DND-41 (cell line): ENCODE data around the gene INO80.

ENCODE experiments used
- ATAC-seq: fragments of 200-7000 bp; cut with Tn5 transposase; 3 replicates; pipeline ENCODE4 v1.9.1; 2021; ENCODE audit warnings: low read depth; ENCODE audit not compliant: insufficient read depth
- DNase-seq: peaks from one replicate; pipeline ENCODE4 v3.0.0-alpha.2; 2020
- H2AFZ ChIP-seq: 2 replicates; pipeline ENCODE4 v1.6.0; 2012; ENCODE audit warnings: low read depth, low read length
- H3K27ac ChIP-seq: 2 replicates; pipeline ENCODE4 v1.5.1; 2012; ENCODE audit warnings: low read length, inconsistent platforms
- H3K27me3 ChIP-seq: fragments of 200-600 bp; sonication (generic); 2 replicates; pipeline ENCODE4 v1.6.0; 2012; ENCODE audit warnings: low read length, mild to moderate bottlenecking, inconsistent platforms; ENCODE audit not compliant: insufficient read depth, poor library complexity
- H3K36me3 ChIP-seq: 2 replicates; pipeline ENCODE4 v1.5.1; 2012; ENCODE audit warnings: low read length, inconsistent platforms; ENCODE audit not compliant: insufficient read depth
- H3K4me1 ChIP-seq: 2 replicates; pipeline ENCODE4 v1.5.1; 2012; ENCODE audit warnings: mild to moderate bottlenecking, low read length; ENCODE audit not compliant: insufficient read depth
- H3K4me2 ChIP-seq: 2 replicates; pipeline ENCODE4 v1.6.0; 2012; ENCODE audit warnings: mild to moderate bottlenecking, moderate library complexity, low read length, inconsistent platforms; ENCODE audit not compliant: insufficient read depth
- H3K4me3 ChIP-seq, 2 experiments: fragments of 200-600 bp in 1 of 2; shearing (Covaris generic) in 1 of 2; 2 replicates each; pipeline ENCODE4 v1.5.1; 2012 to 2016; ENCODE audit warnings: inconsistent platforms in 2 of 2, low read length in 2 of 2, mild to moderate bottlenecking in 2 of 2, low read depth in 1 of 2, moderate library complexity in 1 of 2
- H3K79me2 ChIP-seq: 2 replicates; pipeline ENCODE4 v1.6.0; 2012; ENCODE audit warnings: low read length, inconsistent platforms; ENCODE audit not compliant: insufficient read depth
- H3K9ac ChIP-seq: 2 replicates; pipeline ENCODE4 v1.6.0; 2012; ENCODE audit warnings: low read depth, mild to moderate bottlenecking, inconsistent platforms, low read length, moderate library complexity
- H3K9me3 ChIP-seq: 2 replicates; pipeline ENCODE4 v1.5.1; 2012; ENCODE audit warnings: low read length, moderate library complexity, mild to moderate bottlenecking, inconsistent platforms; ENCODE audit not compliant: insufficient read depth, severe bottlenecking
- H4K20me1 ChIP-seq: 2 replicates; pipeline ENCODE4 v1.6.0; 2012; ENCODE audit warnings: low read length; ENCODE audit not compliant: insufficient read depth
- CTCF ChIP-seq: IDR thresholded peaks from 2 replicates; pipeline ENCODE4 v1.5.1; 2012; ENCODE audit warnings: borderline replicate concordance, low read length, moderate library complexity, mild to moderate bottlenecking; ENCODE audit not compliant: poor library complexity, severe bottlenecking; ENCODE audit errors: extremely low read depth
- EZH2 ChIP-seq: IDR thresholded peaks from 3 replicates; pipeline ENCODE4 v1.6.1; 2012; ENCODE audit warnings: borderline replicate concordance, low read depth, mild to moderate bottlenecking, moderate library complexity, low read length, inconsistent platforms; ENCODE audit not compliant: severe bottlenecking

Gene INO80

GRCh38 chr15:41160639-41161315, 44.7 kb upstream of the INO80 start:
- Histone ChIP-seq H3K36me3 (no peaks in the 10 kb centered on the region), H3K79me2 (no peaks in the 10 kb centered on the region), H3K9me3 (no peaks in the 10 kb centered on the region), H3K4me3 (no peak overlapping the region), H2AFZ (no peak overlapping the region), H3K9ac (no peak overlapping the region), H4K20me1 (no peaks in the 10 kb centered on the region), H3K4me2 (no peak overlapping the region), H3K27ac (no peak overlapping the region), H3K27me3 (no peaks in the 10 kb centered on the region), H3K4me1 (peaks cover 9% of the 10 kb centered on the region)
- ATAC-seq (no peak), DNase-seq (no peak)
- no peak for TF ChIP-seq CTCF

GRCh38 chr15:41154412-41154811, 38.3 kb upstream of the INO80 start:
- H3K27me3 ChIP-seq = no peaks in the 10 kb centered on the region
- no peak overlapping the region for H3K4me2 ChIP-seq
- no peaks in the 10 kb centered on the region for H3K36me3 ChIP-seq
- DNase-seq (no peak), ATAC-seq (no peak)
- no peak overlapping the region for H2AFZ ChIP-seq
- H3K4me1 ChIP-seq = no peaks in the 10 kb centered on the region
- H4K20me1 ChIP-seq = no peaks in the 10 kb centered on the region
- no peaks in the 10 kb centered on the region for H3K79me2 ChIP-seq
- no peak overlapping the region for H3K4me3 ChIP-seq
- TF ChIP-seq CTCF (no peak), EZH2 (no peak)
- no peak overlapping the region for H3K9ac ChIP-seq
- H3K9me3 ChIP-seq = no peaks in the 10 kb centered on the region
- H3K27ac ChIP-seq = no peak overlapping the region

- no peak for ATAC-seq
- no peaks in the 10 kb centered on the region for H3K36me3 ChIP-seq
- H3K4me2 ChIP-seq = no peak overlapping the region
- no peak overlapping the region for H2AFZ ChIP-seq
- H3K9me3 ChIP-seq = no peaks in the 10 kb centered on the region
- no peak for TF ChIP-seq EZH2
- no peak for TF ChIP-seq CTCF
- H3K79me2 ChIP-seq = no peaks in the 10 kb centered on the region
- no peak overlapping the region for H3K4me3 ChIP-seq
- H3K4me1 ChIP-seq = no peaks in the 10 kb centered on the region
- H4K20me1 ChIP-seq = no peaks in the 10 kb centered on the region
- DNase-seq = no peak
- H3K9ac ChIP-seq = no peak overlapping the region
- no peak overlapping the region for H3K27ac ChIP-seq
- no peaks in the 10 kb centered on the region for H3K27me3 ChIP-seq
Observed at GRCh38 chr15:41153733-41154132, 37.7 kb upstream of the INO80 start.

- Histone ChIP-seq H3K4me1 (no peaks in the 10 kb centered on the region), H3K9ac (no peak overlapping the region), H3K9me3 (no peaks in the 10 kb centered on the region), H3K4me2 (no peak overlapping the region), H3K79me2 (no peaks in the 10 kb centered on the region), H3K27ac (no peak overlapping the region), H3K36me3 (no peaks in the 10 kb centered on the region), H2AFZ (no peak overlapping the region), H3K4me3 (no peak overlapping the region), H4K20me1 (no peaks in the 10 kb centered on the region), H3K27me3 (no peaks in the 10 kb centered on the region)
- ATAC-seq = no peak
- no peak for DNase-seq
- no peak for TF ChIP-seq CTCF
- no peak for TF ChIP-seq EZH2
Observed at GRCh38 chr15:41151451-41152005, 35.4 kb upstream of the INO80 start.
